GM12878 (cell line): ENCODE data around the gene RAB8A. TPM values are rescaled to one million over a fixed set of nuclear protein-coding genes. Genes with fewer than 3 reads are reported as not detected.
A peak's percentile ranks its signal among the peaks of the same experiment; 100 is the strongest.

ENCODE experiments used
- BCL11A ChIP-seq: IDR thresholded peaks from 2 replicates; pipeline ENCODE4 v1.6.1; 2011; ENCODE audit warnings: low read depth, low read length
- CBX3 ChIP-seq: fragments of 200-600 bp; sonication (generic); IDR thresholded peaks from 2 replicates; pipeline ENCODE4 v1.6.1; 2016; ENCODE audit warnings: low read depth, borderline replicate concordance
- HDGF ChIP-seq: fragments of 450-650 bp; IDR thresholded peaks from 2 replicates; pipeline ENCODE4 v1.6.1; 2016; ENCODE audit warnings: antibody characterized with exemption
- IKZF1 ChIP-seq: fragments of 450-650 bp; conservative IDR thresholded peaks from 2 replicates; pipeline ENCODE4 v1.6.1; 2017; ENCODE audit warnings: antibody characterized with exemption, mild to moderate bottlenecking
- POLR2A ChIP-seq: IDR thresholded peaks from 2 replicates; pipeline ENCODE4 v1.6.1; 2011; ENCODE audit warnings: low read depth, mild to moderate bottlenecking, low read length
- POLR2AphosphoS5 ChIP-seq: IDR thresholded peaks from 2 replicates; pipeline ENCODE4 v1.6.1; 2011; ENCODE audit warnings: mild to moderate bottlenecking, low read length, inconsistent platforms
- ZNF274 ChIP-seq: IDR thresholded peaks from one replicate; pipeline ENCODE4 v1.8.0; 2011; ENCODE audit not compliant: insufficient read length, insufficient read depth
- polyA plus RNA-seq, 11 experiments: library from polyadenylated mRNA; depleted of rRNA in 4 of 11; unstranded in 6 of 11; stranded (reverse) in 5 of 11; fragments of >200 nt; fragmentation: Nextera tagmentation in 4 of 11; fragmentation: Illumina TruSeq in 1 of 11; extraction: Ambion mirVana in 4 of 11; extraction: Trizol in 1 of 11; gene quantifications; 1 replicate in 1 of 11; 2 replicates in 10 of 11; pipeline versions ENCODE4 v1.2.1 to v1.2.3, GENCODE V29; 2011 to 2016; ENCODE audit warnings: inconsistent platforms in 2 of 11, missing spikeins in 2 of 11, low read depth in 1 of 11
- total RNA-seq, 4 experiments: library from RNA; depleted of rRNA in 3 of 4; stranded (reverse); fragments of >200 nt in 3 of 4; fragmentation: Illumina TruSeq in 1 of 4; extraction: Trizol in 1 of 4; gene quantifications; 2 replicates each; pipeline versions ENCODE4 v1.2.1 to v1.2.3, GENCODE V29; 2013 to 2021
- TF ChIP-seq, protein P1 (sequence below): IDR thresholded peaks from 2 replicates; pipeline ENCODE4 v1.6.1; 2012; ENCODE audit warnings: improper control_type of control experiment, low read depth, low read length; ENCODE audit not compliant: insufficient replicate concordance
- TF ChIP-seq, protein P2 (sequence below): IDR thresholded peaks from 2 replicates; pipeline ENCODE4 v1.6.1; 2011; ENCODE audit warnings: mild to moderate bottlenecking, low read depth, low read length, moderate library complexity; ENCODE audit not compliant: insufficient replicate concordance
- TF ChIP-seq, protein P3 (sequence below): IDR thresholded peaks from 2 replicates; pipeline ENCODE4 v1.6.1; 2012; ENCODE audit warnings: low read depth, low read length, improper control_type of control experiment
- TF ChIP-seq, protein P4 (sequence below): fragments of 450-650 bp; IDR thresholded peaks from 2 replicates; pipeline ENCODE4 v1.6.1; 2018; ENCODE audit warnings: borderline replicate concordance, mild to moderate bottlenecking; ENCODE audit not compliant: partially characterized antibody

RAB8A gene
- total and polyA plus RNA-seq, 10 of the 15 experiments (the other 5 are each of a cell fraction or from before 2014, with no cell fraction given) = 23.9 to 314 (median 185) TPM

DNA sequence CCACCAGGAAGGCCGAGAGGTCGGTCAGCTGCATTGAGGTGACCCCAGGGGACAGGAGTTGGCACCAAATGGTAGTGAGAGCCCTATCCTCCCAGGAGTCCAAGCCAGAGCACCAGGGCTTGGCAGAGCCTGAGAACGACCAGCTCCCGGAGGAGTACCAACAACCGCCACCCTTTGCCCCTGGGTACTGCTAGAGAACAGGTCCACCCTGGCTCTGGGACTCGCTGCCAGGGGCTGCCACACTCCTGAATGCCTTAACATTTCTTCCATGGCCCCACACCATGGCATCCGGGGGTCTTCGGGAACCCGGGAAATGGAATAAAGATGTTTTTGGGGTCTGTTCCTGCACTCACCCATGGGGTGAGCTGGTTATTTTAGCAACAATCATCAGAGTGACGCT is 45.9 kb downstream of the RAB8A start (continued):
- TF ChIP-seq, protein P1, sequence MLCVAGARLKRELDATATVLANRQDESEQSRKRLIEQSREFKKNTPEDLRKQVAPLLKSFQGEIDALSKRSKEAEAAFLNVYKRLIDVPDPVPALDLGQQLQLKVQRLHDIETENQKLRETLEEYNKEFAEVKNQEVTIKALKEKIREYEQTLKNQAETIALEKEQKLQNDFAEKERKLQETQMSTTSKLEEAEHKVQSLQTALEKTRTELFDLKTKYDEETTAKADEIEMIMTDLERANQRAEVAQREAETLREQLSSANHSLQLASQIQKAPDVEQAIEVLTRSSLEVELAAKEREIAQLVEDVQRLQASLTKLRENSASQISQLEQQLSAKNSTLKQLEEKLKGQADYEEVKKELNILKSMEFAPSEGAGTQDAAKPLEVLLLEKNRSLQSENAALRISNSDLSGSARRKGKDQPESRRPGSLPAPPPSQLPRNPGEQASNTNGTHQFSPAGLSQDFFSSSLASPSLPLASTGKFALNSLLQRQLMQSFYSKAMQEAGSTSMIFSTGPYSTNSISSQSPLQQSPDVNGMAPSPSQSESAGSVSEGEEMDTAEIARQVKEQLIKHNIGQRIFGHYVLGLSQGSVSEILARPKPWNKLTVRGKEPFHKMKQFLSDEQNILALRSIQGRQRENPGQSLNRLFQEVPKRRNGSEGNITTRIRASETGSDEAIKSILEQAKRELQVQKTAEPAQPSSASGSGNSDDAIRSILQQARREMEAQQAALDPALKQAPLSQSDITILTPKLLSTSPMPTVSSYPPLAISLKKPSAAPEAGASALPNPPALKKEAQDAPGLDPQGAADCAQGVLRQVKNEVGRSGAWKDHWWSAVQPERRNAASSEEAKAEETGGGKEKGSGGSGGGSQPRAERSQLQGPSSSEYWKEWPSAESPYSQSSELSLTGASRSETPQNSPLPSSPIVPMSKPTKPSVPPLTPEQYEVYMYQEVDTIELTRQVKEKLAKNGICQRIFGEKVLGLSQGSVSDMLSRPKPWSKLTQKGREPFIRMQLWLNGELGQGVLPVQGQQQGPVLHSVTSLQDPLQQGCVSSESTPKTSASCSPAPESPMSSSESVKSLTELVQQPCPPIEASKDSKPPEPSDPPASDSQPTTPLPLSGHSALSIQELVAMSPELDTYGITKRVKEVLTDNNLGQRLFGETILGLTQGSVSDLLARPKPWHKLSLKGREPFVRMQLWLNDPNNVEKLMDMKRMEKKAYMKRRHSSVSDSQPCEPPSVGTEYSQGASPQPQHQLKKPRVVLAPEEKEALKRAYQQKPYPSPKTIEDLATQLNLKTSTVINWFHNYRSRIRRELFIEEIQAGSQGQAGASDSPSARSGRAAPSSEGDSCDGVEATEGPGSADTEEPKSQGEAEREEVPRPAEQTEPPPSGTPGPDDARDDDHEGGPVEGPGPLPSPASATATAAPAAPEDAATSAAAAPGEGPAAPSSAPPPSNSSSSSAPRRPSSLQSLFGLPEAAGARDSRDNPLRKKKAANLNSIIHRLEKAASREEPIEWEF = no peak
- no peak for TF ChIP-seq ZNF274
- TF ChIP-seq POLR2A = 0 out of 2 replicates have a peak, but pooled peaks have one; percentile 60
- TF ChIP-seq, protein P2, sequence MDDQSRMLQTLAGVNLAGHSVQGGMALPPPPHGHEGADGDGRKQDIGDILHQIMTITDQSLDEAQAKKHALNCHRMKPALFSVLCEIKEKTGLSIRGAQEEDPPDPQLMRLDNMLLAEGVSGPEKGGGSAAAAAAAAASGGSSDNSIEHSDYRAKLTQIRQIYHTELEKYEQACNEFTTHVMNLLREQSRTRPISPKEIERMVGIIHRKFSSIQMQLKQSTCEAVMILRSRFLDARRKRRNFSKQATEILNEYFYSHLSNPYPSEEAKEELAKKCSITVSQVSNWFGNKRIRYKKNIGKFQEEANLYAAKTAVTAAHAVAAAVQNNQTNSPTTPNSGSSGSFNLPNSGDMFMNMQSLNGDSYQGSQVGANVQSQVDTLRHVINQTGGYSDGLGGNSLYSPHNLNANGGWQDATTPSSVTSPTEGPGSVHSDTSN = no peak
- TF ChIP-seq, protein P3, sequence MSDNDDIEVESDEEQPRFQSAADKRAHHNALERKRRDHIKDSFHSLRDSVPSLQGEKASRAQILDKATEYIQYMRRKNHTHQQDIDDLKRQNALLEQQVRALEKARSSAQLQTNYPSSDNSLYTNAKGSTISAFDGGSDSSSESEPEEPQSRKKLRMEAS = no peak
- no peak for TF ChIP-seq IKZF1
- TF ChIP-seq, protein P4, sequence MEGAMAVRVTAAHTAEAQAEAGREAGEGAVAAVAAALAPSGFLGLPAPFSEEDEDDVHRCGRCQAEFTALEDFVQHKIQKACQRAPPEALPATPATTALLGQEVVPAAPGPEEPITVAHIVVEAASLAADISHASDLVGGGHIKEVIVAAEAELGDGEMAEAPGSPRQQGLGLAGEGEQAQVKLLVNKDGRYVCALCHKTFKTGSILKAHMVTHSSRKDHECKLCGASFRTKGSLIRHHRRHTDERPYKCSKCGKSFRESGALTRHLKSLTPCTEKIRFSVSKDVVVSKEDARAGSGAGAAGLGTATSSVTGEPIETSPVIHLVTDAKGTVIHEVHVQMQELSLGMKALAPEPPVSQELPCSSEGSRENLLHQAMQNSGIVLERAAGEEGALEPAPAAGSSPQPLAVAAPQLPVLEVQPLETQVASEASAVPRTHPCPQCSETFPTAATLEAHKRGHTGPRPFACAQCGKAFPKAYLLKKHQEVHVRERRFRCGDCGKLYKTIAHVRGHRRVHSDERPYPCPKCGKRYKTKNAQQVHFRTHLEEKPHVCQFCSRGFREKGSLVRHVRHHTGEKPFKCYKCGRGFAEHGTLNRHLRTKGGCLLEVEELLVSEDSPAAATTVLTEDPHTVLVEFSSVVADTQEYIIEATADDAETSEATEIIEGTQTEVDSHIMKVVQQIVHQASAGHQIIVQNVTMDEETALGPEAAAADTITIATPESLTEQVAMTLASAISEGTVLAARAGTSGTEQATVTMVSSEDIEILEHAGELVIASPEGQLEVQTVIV = no peak
- no peak for TF ChIP-seq CBX3
- TF ChIP-seq POLR2AphosphoS5 = 0 out of 2 replicates have a peak, but pooled peaks have one; percentile 58
- TF ChIP-seq HDGF = no peak
- no peak for TF ChIP-seq BCL11A
- TF ChIP-seq, all 136 proteins: peak for 3
